22Rv1 (cell line): ENCODE results near the gene SF3B5.
"Not testable (repeated sequence)": the region's sequence is repeated elsewhere in the genome, so short reads cannot be mapped to it uniquely, and the experiment has no call there.

ENCODE experiments used
- H3K27ac ChIP-seq: fragments of 450-650 bp; 2 replicates; pipeline ENCODE4 v1.5.1; 2017
- ZFX ChIP-seq: fragments of 450-650 bp; IDR thresholded peaks from 2 replicates; pipeline ENCODE4 v1.6.1; 2017; ENCODE audit warnings: antibody characterized with exemption, borderline replicate concordance
- TF ChIP-seq, protein P1 (sequence below): fragments of 450-650 bp; IDR thresholded peaks from 2 replicates; pipeline ENCODE4 v1.5.1; 2017; ENCODE audit warnings: mild to moderate bottlenecking

SF3B5 gene

DNA sequence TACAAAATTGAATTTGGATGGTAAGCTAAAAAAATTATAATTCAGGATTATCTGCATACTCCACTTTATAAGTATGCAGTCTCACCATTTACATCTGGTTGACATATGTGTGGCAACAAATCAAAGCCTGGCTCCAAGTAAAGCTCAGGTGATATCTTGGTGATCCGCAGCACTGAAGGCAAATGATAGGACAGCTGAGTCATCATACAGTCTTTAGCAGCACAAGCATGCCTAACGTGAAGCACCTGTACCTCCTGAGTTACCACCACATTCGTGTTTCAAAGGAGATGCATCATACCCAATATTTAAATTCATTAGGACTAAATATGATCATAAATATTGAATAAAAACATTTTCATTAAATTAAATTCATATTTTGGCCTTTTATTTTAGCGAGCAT lies 43.2 kb upstream of the SF3B5 start:
- TF ChIP-seq ZFX: no peak
- TF ChIP-seq, protein P1, sequence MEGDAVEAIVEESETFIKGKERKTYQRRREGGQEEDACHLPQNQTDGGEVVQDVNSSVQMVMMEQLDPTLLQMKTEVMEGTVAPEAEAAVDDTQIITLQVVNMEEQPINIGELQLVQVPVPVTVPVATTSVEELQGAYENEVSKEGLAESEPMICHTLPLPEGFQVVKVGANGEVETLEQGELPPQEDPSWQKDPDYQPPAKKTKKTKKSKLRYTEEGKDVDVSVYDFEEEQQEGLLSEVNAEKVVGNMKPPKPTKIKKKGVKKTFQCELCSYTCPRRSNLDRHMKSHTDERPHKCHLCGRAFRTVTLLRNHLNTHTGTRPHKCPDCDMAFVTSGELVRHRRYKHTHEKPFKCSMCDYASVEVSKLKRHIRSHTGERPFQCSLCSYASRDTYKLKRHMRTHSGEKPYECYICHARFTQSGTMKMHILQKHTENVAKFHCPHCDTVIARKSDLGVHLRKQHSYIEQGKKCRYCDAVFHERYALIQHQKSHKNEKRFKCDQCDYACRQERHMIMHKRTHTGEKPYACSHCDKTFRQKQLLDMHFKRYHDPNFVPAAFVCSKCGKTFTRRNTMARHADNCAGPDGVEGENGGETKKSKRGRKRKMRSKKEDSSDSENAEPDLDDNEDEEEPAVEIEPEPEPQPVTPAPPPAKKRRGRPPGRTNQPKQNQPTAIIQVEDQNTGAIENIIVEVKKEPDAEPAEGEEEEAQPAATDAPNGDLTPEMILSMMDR: no peak
- no peak overlapping the region for H3K27ac ChIP-seq

DNA sequence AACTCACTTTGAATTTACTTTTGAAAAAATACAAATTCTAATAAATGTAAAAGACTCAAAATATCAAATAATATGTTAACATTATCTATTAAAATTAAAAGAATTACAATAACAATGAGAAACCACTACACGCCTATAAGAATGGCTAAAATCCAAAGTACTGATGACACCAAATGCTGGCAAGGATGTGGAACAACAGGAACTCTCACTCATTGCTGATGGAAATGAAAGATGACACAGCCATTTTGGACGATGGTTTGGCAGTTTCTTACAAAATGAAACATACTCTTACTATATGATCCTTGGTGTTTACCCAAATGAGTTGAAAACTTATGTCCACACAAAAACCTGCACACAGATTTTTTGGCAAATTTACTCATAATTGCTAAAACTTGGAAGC lies 39.4 kb upstream of the SF3B5 start:
- H3K27ac ChIP-seq: no peak overlapping the region
- TF ChIP-seq, protein P1: no peak
- TF ChIP-seq ZFX: no peak

DNA sequence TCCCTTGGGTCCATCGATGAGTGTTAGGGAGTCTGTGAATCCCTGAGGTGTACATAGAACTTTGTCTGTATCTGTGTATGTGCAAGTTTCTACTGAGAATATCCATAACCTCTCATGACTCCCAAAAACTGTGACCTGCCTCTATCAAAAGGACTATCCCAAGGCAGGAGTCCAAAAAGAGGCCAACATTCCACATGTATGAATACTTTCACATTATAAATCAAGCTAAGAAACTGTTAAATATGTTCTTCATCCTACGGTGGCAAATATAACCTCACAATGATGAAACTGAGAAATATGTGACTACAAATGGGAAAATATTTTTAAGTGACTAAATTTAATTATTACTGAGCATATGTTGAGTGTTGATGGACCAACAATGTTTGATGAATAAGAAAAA lies 38.8 kb upstream of the SF3B5 start:
- H3K27ac ChIP-seq: no peak overlapping the region
- TF ChIP-seq, protein P1: no peak
- no peak for TF ChIP-seq ZFX

DNA sequence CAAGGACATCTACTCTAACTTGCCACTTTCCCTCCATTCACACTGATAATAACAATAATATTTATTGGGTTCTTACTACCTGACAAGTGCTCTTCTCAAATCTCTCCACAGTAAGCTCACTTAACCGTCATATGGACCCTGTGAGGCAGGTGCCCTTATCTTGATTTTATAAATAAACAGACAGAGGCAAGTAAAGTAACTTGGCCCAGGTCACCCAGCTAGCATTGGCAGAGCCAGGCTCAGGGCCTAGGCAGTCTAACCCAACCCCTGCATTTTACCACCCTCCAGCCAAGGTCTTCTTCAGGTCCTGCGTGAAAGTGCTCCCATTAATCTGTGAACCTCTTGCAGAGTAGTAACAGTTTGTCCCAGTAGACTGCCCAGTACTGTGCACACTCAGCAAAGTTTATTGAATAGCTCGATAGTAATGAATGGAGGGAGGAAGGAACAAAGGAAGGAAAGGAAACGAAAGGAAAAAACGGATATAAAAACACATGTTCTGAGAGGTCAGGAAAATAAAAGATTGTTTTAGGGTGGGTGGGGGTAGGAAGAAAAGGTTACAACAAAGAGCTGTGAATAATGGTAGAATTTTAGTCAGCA lies 38.0 kb upstream of the SF3B5 start:
- H3K27ac ChIP-seq: no peak overlapping the region
- no peak for TF ChIP-seq ZFX
- TF ChIP-seq, protein P1: no peak

DNA sequence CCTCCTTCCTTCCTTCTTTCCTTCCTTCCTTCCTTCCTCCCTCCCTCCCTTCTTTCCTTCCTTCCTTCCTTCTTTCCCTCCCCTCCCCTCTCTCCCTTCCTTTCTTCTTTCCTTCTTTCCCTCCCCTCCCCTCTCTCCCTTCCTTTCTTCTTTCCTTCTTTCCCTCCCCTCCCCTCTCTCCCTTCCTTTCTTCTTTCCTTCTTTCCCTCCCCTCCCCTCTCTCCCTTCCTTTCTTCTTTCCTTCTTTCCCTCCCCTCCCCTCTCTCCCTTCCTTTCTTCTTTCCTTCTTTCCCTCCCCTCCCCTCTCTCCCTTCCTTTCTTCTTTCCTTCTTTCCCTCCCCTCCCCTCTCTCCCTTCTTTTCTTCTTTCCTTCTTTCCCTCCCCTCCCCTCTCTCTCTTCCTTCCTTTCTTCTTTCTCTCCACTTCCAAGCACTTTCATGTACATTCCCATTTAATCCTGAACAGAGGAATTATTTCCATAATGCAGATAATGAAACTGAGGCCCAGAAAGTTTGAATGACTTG lies 36.9 kb upstream of the SF3B5 start:
- H3K27ac ChIP-seq: not testable (repeated sequence)

DNA sequence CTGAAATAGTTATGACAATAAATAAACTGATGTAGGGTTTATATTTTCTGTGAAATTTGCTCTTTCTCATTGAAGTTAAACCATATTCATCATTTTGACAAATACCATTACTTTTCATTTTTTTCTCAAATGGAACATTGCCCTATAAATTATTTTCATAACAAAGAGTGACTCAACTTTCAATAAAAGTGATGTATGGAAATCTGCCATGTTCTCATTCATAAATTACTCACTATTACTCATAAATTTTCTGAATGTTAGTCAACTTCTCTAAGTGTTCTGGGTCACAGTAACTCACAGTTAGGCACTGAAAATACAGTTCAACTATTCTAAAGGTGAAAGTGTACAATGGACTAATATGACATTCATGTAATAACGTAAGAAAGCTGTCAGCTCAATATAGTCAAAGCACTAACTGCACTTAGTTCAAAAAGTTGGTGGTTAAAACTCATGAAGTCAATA lies 35.9 kb upstream of the SF3B5 start:
- TF ChIP-seq ZFX: no peak
- TF ChIP-seq, protein P1: no peak
- H3K27ac ChIP-seq: no peak overlapping the region

DNA sequence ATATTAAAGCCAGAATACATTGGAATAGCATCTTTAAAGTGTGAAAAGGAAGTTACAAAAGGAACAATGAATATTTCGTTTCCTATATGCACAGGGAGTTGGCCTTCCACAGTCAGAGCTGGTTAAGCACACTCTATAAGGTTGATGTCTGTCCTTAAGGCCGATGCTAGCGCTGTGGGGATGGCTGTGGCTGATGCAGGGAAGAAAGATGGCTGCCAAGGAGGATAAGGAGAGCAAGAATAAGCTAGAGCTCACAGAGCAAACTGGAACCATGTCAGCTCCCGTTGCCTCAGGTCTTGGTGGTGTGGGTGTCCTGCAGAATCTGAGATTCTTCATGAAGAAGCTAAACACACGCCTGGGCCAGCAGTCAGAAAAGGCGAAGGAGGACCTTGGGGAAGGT lies 34.1 kb upstream of the SF3B5 start:
- H3K27ac ChIP-seq: no peak overlapping the region
- no peak for TF ChIP-seq ZFX
- TF ChIP-seq, protein P1: no peak

DNA sequence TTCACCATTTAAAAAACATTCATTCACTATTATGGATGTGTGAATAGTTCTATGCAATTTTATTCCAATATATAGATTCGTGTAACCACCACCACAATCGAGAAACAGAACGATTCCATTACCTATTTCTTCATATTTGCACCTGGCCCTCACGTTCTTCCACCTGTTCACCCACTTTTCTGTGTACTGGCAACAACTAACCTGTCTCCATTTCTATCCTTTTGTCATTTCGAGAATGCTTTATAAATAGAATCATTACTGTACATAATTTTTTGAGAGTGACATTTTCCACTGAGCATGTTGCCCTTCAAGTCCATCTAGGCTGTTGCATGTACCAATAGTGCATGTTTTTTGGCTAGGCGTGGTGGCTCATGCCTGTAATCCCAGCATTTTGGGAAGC lies 31.7 kb upstream of the SF3B5 start:
- no peak for TF ChIP-seq ZFX
- TF ChIP-seq, protein P1: no peak

More for the DNA sequence above, 31.7 kb upstream of the SF3B5 start:
- no peak overlapping the region for H3K27ac ChIP-seq
